IMR-90 (cell line): ENCODE data around the gene NDST1. TPM values are rescaled to one million over a fixed set of nuclear protein-coding genes. Genes with fewer than 3 reads are reported as not detected.

Source experiments
- ATAC-seq: fragments of 200-7000 bp; cut with Tn5 transposase; 2 replicates; pipeline ENCODE4 v1.9.1; 2020; ENCODE audit warnings: low read depth, mild to moderate bottlenecking, moderate library complexity
- BruUV-seq: library from RNA; stranded (reverse); fragments of 400-500 nt; replicated peaks from 2 replicates; lab custom pipeline; 2021; lab: Mats Ljungman, UMichigan
- CTCF ChIA-PET: fragments of 300-600 bp; formaldehyde crosslinking; extraction: SDS; loops from one replicate; lab custom pipeline; 2021; ENCODE audit warnings: antibody characterized with exemption; lab: Yijun Ruan, JAX
- POLR2A ChIA-PET: fragments of 300-600 bp; sonication (Branson Sonifier 250); formaldehyde crosslinking; loops from one replicate; lab custom pipeline; 2022; ENCODE audit warnings: antibody characterized with exemption; ENCODE audit not compliant: unreplicated experiment; lab: Charles Lee
- DNase-seq: peaks from one replicate; pipeline ENCODE4 v3.0.0; 2013
- H2AFZ ChIP-seq: replicated peaks from 2 replicates; pipeline ENCODE3; 2013; ENCODE audit warnings: low read length, mild to moderate bottlenecking; ENCODE audit not compliant: poor library complexity
- H2AK5ac ChIP-seq: 2 replicates; pipeline ENCODE4 v1.6.1; 2013; ENCODE audit warnings: low read depth, low read length, inconsistent platforms
- H2AK9ac ChIP-seq: replicated peaks from 2 replicates; pipeline ENCODE3; 2013; ENCODE audit warnings: mild to moderate bottlenecking, low read depth, low read length, moderate library complexity; ENCODE audit not compliant: poor library complexity
- H2BK120ac ChIP-seq: 2 replicates; pipeline ENCODE4 v1.6.1; 2013; ENCODE audit warnings: low read depth, low read length, inconsistent platforms
- H2BK15ac ChIP-seq: 3 replicates; pipeline ENCODE4 v1.6.1; 2013; ENCODE audit warnings: low read depth, low read length, inconsistent platforms
- H2BK20ac ChIP-seq: 2 replicates; pipeline ENCODE4 v1.6.1; 2013; ENCODE audit warnings: low read depth, mild to moderate bottlenecking, inconsistent platforms, low read length, moderate library complexity
- H2BK5ac ChIP-seq: 2 replicates; pipeline ENCODE4 v1.6.1; 2013; ENCODE audit warnings: mild to moderate bottlenecking, low read depth, low read length, inconsistent platforms; ENCODE audit not compliant: poor library complexity, severe bottlenecking
- H3K14ac ChIP-seq: replicated peaks from 2 replicates; pipeline ENCODE4 v1.6.1; 2013; ENCODE audit warnings: low read depth, low read length, inconsistent platforms
- H3K18ac ChIP-seq: 2 replicates; pipeline ENCODE4 v1.6.1; 2013; ENCODE audit warnings: low read depth, low read length, control low read depth
- H3K23ac ChIP-seq: 2 replicates; pipeline ENCODE4 v1.6.1; 2013; ENCODE audit warnings: low read depth, low read length, inconsistent platforms
- H3K27ac ChIP-seq: 2 replicates; pipeline ENCODE4 v1.5.1; 2013; ENCODE audit warnings: mild to moderate bottlenecking, control low read depth, low read length; ENCODE audit not compliant: insufficient read depth
- H3K27me3 ChIP-seq: 2 replicates; pipeline ENCODE4 v1.6.1; 2013; ENCODE audit warnings: low read length; ENCODE audit not compliant: control insufficient read depth, insufficient read depth
- H3K36me3 ChIP-seq: 2 replicates; pipeline ENCODE4 v1.6.1; 2013; ENCODE audit warnings: low read length, mixed read lengths; ENCODE audit not compliant: control insufficient read depth, insufficient read depth
- H3K4ac ChIP-seq: 2 replicates; pipeline ENCODE4 v1.6.1; 2013; ENCODE audit warnings: low read depth, low read length, inconsistent platforms
- H3K4me1 ChIP-seq: 2 replicates; pipeline ENCODE4 v1.6.1; 2013; ENCODE audit warnings: low read length, mixed read lengths; ENCODE audit not compliant: control insufficient read depth, insufficient read depth
- H3K4me2 ChIP-seq: 2 replicates; pipeline ENCODE4 v1.6.1; 2013; ENCODE audit warnings: low read depth, mild to moderate bottlenecking, control low read depth, low read length, moderate library complexity
- H3K4me3 ChIP-seq: 2 replicates; pipeline ENCODE4 v1.5.1; 2013; ENCODE audit warnings: low read depth, mild to moderate bottlenecking, control low read depth, low read length, moderate library complexity; ENCODE audit not compliant: insufficient read depth
- H3K56ac ChIP-seq: 2 replicates; pipeline ENCODE4 v1.6.1; 2013; ENCODE audit warnings: low read length, inconsistent platforms; ENCODE audit not compliant: insufficient read depth; ENCODE audit errors: extremely low read depth
- H3K79me1 ChIP-seq, 2 experiments: 2 replicates each; pipeline ENCODE4 v1.6.1; 2013; ENCODE audit warnings: low read length in 2 of 2, inconsistent platforms in 1 of 2, low read depth in 1 of 2
- H3K9ac ChIP-seq: 2 replicates; pipeline ENCODE4 v1.6.1; 2013; ENCODE audit warnings: low read depth, low read length, control low read depth
- H3K9me1 ChIP-seq: 2 replicates; pipeline ENCODE4 v1.6.1; 2013; ENCODE audit warnings: low read length, inconsistent platforms; ENCODE audit not compliant: insufficient read depth
- H3K9me3 ChIP-seq: 2 replicates; pipeline ENCODE4 v1.6.1; 2013; ENCODE audit warnings: low read length; ENCODE audit not compliant: control insufficient read depth, insufficient read depth
- H4K20me1 ChIP-seq: 2 replicates; pipeline ENCODE4 v1.6.1; 2013; ENCODE audit warnings: low read length, inconsistent platforms; ENCODE audit not compliant: insufficient read depth
- H4K5ac ChIP-seq: 2 replicates; pipeline ENCODE4 v1.6.1; 2013; ENCODE audit warnings: mild to moderate bottlenecking, low read depth, low read length, control low read depth
- H4K8ac ChIP-seq, 2 experiments: 2 replicates each; pipeline ENCODE4 v1.6.1; 2013; ENCODE audit warnings: low read depth in 2 of 2, low read length in 2 of 2, control low read depth in 1 of 2, inconsistent platforms in 1 of 2
- H4K91ac ChIP-seq: 2 replicates; pipeline ENCODE4 v1.6.1; 2013; ENCODE audit warnings: low read depth, low read length, inconsistent platforms; ENCODE audit not compliant: insufficient read depth
- CEBPB ChIP-seq: IDR thresholded peaks from 2 replicates; pipeline ENCODE4 v1.6.1; 2012; ENCODE audit warnings: low read depth, low read length, improper control_type of control experiment
- FOS ChIP-seq: fragments of 150-350 bp; IDR thresholded peaks from 2 replicates; pipeline ENCODE4 v1.6.1; 2016; ENCODE audit warnings: low read depth, low read length
- MAZ ChIP-seq: IDR thresholded peaks from 2 replicates; pipeline ENCODE4 v1.6.1; 2012; ENCODE audit warnings: low read depth, mild to moderate bottlenecking, low read length, improper control_type of control experiment, moderate library complexity, borderline replicate concordance
- MXI1 ChIP-seq: IDR thresholded peaks from 2 replicates; pipeline ENCODE4 v1.6.1; 2012; ENCODE audit warnings: low read depth, mild to moderate bottlenecking, low read length, moderate library complexity, borderline replicate concordance
- POLR2A ChIP-seq: IDR thresholded peaks from 2 replicates; pipeline ENCODE4 v1.6.1; 2012; ENCODE audit warnings: mild to moderate bottlenecking, low read depth, low read length
- RAD21 ChIP-seq: IDR thresholded peaks from 2 replicates; pipeline ENCODE4 v1.6.1; 2012; ENCODE audit warnings: low read length, improper control_type of control experiment
- whole genome bisulfite sequencing, 2 experiments: methylation state at CpG; one replicate each; pipeline versions ENCODE4 v1.1.5 to v1.1.7; 2013; ENCODE audit warnings: missing lambda C conversion rate in 2 of 2; ENCODE audit not compliant: insufficient read length in 1 of 2; ENCODE audit errors: extremely low coverage in 2 of 2; 5-methylcytosine and 5-hydroxymethylcytosine counted together
- dilution Hi-C: fragments of 300-500 bp; cut with HindIII; formaldehyde crosslinking; loops from one replicate; pipeline ENCODE4 v1.14.3; 2018; ENCODE audit warnings: low sequenced_read_pairs; ENCODE audit not compliant: unreplicated experiment
- in situ Hi-C: fragments of 300-500 bp; cut with MboI; formaldehyde crosslinking; loops from 3 replicates; pipeline ENCODE4 v1.14.3; 2019; ENCODE audit warnings: low sequenced_read_pairs, inconsistent platforms, mixed read lengths
- intact Hi-C: fragments of 100-400 bp; cut with micrococcal nuclease; formaldehyde crosslinking; loops from 2 replicates; pipeline ENCODE4 v1.10.0; 2022
- polyA plus RNA-seq, 3 experiments: library from polyadenylated mRNA; depleted of rRNA; stranded (reverse); fragments of >200 nt; gene quantifications; 2 replicates each; pipeline ENCODE4 v1.2.3, GENCODE V29; 2012; ENCODE audit warnings: low replicate concordance in 1 of 3
- total RNA-seq: library from RNA; depleted of rRNA; stranded (reverse); fragments of >200 nt; gene quantifications from 2 replicates; pipeline ENCODE4 v1.2.3, GENCODE V29; 2012
- TF ChIP-seq, protein P1 (sequence below): fragments of 150-350 bp; IDR thresholded peaks from 2 replicates; pipeline ENCODE4 v1.6.1; 2016; ENCODE audit warnings: low read depth, mild to moderate bottlenecking, low read length, moderate library complexity, borderline replicate concordance
- TF ChIP-seq, protein P2 (sequence below): fragments of 150-350 bp; IDR thresholded peaks from 2 replicates; pipeline ENCODE4 v1.6.1; 2017; ENCODE audit warnings: mild to moderate bottlenecking, antibody characterized with exemption, low read length, low read depth

NDST1 gene
- total and polyA plus RNA-seq, 2 of the 4 experiments (the other 2 are of a cell fraction): 30.5 to 80.4 TPM

DNA sequence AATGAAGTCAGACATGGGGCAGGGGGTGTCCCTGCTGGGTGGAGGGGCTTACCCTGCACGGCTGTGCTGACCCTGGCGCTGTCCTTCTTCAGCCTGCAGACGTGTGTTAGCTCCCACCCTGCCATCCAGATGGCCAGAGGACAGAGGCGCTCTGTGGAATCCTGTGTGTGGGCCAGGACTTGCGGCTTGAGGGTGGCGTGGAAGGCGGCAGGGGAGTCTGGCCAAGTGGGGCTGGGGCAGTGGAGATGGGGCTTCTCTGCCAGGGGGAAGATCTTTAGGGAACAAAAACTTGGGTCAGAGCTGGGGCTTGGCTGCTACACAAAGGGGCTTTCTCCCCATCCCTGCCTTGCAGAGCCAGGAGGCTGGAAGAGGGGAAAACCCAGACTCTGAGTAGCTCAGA is 86.1 kb downstream of the NDST1 start:
- no peaks in the 10 kb centered on the region for H3K9me1 ChIP-seq
- POLR2A ChIA-PET: no interaction called here
- no peak overlapping the region for H3K56ac ChIP-seq
- H2BK15ac ChIP-seq: no peak overlapping the region
- H3K4me3 ChIP-seq: no peak overlapping the region
- dilution Hi-C loops: no loop called here
- peaks cover 3% of the 10 kb centered on the region; the same call in 1 of the 2 replicates for H3K27me3 ChIP-seq
- in situ Hi-C loops: no loop called here
- H3K9me3 ChIP-seq: no peaks in the 10 kb centered on the region
- no peak overlapping the region for H3K14ac ChIP-seq
- no peak overlapping the region for H3K18ac ChIP-seq
- TF ChIP-seq POLR2A (no peak), MAZ (no peak), CEBPB (no peak), RAD21 (no peak), MXI1 (no peak), FOS (no peak)
- TF ChIP-seq, protein P1, sequence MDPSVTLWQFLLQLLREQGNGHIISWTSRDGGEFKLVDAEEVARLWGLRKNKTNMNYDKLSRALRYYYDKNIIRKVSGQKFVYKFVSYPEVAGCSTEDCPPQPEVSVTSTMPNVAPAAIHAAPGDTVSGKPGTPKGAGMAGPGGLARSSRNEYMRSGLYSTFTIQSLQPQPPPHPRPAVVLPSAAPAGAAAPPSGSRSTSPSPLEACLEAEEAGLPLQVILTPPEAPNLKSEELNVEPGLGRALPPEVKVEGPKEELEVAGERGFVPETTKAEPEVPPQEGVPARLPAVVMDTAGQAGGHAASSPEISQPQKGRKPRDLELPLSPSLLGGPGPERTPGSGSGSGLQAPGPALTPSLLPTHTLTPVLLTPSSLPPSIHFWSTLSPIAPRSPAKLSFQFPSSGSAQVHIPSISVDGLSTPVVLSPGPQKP: no peak
- TF ChIP-seq, protein P2, sequence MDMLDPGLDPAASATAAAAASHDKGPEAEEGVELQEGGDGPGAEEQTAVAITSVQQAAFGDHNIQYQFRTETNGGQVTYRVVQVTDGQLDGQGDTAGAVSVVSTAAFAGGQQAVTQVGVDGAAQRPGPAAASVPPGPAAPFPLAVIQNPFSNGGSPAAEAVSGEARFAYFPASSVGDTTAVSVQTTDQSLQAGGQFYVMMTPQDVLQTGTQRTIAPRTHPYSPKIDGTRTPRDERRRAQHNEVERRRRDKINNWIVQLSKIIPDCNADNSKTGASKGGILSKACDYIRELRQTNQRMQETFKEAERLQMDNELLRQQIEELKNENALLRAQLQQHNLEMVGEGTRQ: no peak
- intact Hi-C loops: no loop called here
- H2BK5ac ChIP-seq: no peak overlapping the region
- no peak overlapping the region for H2AK9ac ChIP-seq
- no TSS peak for BruUV-seq
- H3K9ac ChIP-seq: no peak overlapping the region
- H4K91ac ChIP-seq: no peak overlapping the region
- no peak overlapping the region for H4K8ac ChIP-seq
- no peak overlapping the region for H3K27ac ChIP-seq
- WGBS, 2 experiments: no CpG with 5 or more reads among the region's 7 CpGs
- CTCF ChIA-PET: no interaction called here
- H3K4me2 ChIP-seq: no peak overlapping the region
- no peak overlapping the region for H3K4ac ChIP-seq
- no peak overlapping the region for H2AFZ ChIP-seq
- H3K23ac ChIP-seq: no peak overlapping the region
- H4K5ac ChIP-seq: no peak overlapping the region
- H4K20me1 ChIP-seq: no peaks in the 10 kb centered on the region
- no peak for DNase-seq
- no peak overlapping the region for H2BK20ac ChIP-seq
- H3K4me1 ChIP-seq: peaks cover 11% of the 10 kb centered on the region; the same call in 1 of the 2 replicates
- H3K36me3 ChIP-seq: no peaks in the 10 kb centered on the region
- no peaks in the 10 kb centered on the region for H3K79me1 ChIP-seq
- ATAC-seq: no peak
- H2BK120ac ChIP-seq: no peak overlapping the region
- no peak overlapping the region for H2AK5ac ChIP-seq
